K562 (cell line): ENCODE measurements around the gene MAST4. TPM values are rescaled to one million over a fixed set of nuclear protein-coding genes. Genes with fewer than 3 reads are reported as not detected.
A peak's percentile ranks its signal among the peaks of the same experiment; 100 is the strongest.

Experiments used
- ASH1L ChIP-seq: fragments of 450-650 bp; IDR thresholded peaks from 2 replicates; pipeline ENCODE4 v1.6.1; 2018; ENCODE audit warnings: borderline replicate concordance, mild to moderate bottlenecking, low read depth; ENCODE audit not compliant: partially characterized antibody
- BCOR ChIP-seq: fragments of 450-650 bp; IDR thresholded peaks from 2 replicates; pipeline ENCODE4 v1.6.1; 2016
- CEBPZ ChIP-seq: fragments of 150-350 bp; IDR thresholded peaks from 2 replicates; pipeline ENCODE4 v1.6.1; 2014; ENCODE audit warnings: low read depth, mild to moderate bottlenecking, low read length, borderline replicate concordance
- DPF2 ChIP-seq: fragments of 450-650 bp; IDR thresholded peaks from 2 replicates; pipeline ENCODE4 v1.6.1; 2016
- FOXM1 ChIP-seq, 2 experiments: fragments of 450-650 bp in 1 of 2; sonication (generic) in 1 of 2; formaldehyde crosslinking in 1 of 2; IDR thresholded peaks; 2 replicates each; pipeline versions ENCODE4 v1.6.1 to v1.9.0; 2017 to 2022; ENCODE audit warnings: low read depth in 2 of 2, mild to moderate bottlenecking in 2 of 2, missing genetic modification reagents in 1 of 2, moderate library complexity in 1 of 2
- FOXP4 ChIP-seq: sonication (generic); formaldehyde crosslinking; IDR thresholded peaks from 2 replicates; pipeline ENCODE4 v1.8.0; 2022; ENCODE audit warnings: mild to moderate bottlenecking, missing genetic modification reagents, borderline replicate concordance
- MECOM ChIP-seq: fragments of 250-450 bp; sonication (Bioruptor Pico); IDR thresholded peaks from 2 replicates; pipeline ENCODE4 v1.8.0; 2022; ENCODE audit warnings: inconsistent platforms
- MTA3 ChIP-seq: fragments of 450-650 bp; formaldehyde crosslinking; IDR thresholded peaks from 2 replicates; pipeline ENCODE4 v1.6.1; 2017; ENCODE audit warnings: mild to moderate bottlenecking, borderline replicate concordance
- RAD21 ChIP-seq, 2 experiments: fragments of 250-450 bp in 1 of 2; fragments of 450-650 bp in 1 of 2; sonication (Bioruptor Pico) in 1 of 2; formaldehyde crosslinking in 1 of 2; IDR thresholded peaks in 1 of 2; conservative IDR thresholded peaks in 1 of 2; 2 replicates each; pipeline versions ENCODE4 v1.4.0 to v1.8.0; 2020 to 2022; ENCODE audit warnings: mild to moderate bottlenecking in 2 of 2, moderate library complexity in 1 of 2
- RFX1 ChIP-seq: fragments of 450-650 bp; IDR thresholded peaks from 2 replicates; pipeline ENCODE4 v1.6.1; 2016; ENCODE audit warnings: mild to moderate bottlenecking, moderate library complexity
- SMAD2 ChIP-seq: fragments of 150-350 bp; IDR thresholded peaks from 2 replicates; pipeline ENCODE4 v1.6.1; 2014; ENCODE audit warnings: low read depth, mild to moderate bottlenecking, low read length
- SMARCC2 ChIP-seq: fragments of 450-650 bp; IDR thresholded peaks from 2 replicates; pipeline ENCODE4 v1.6.1; 2017; ENCODE audit warnings: antibody characterized with exemption, moderate library complexity, mild to moderate bottlenecking, low read depth
- TARDBP ChIP-seq: fragments of 450-650 bp; IDR thresholded peaks from 2 replicates; pipeline ENCODE4 v1.6.1; 2016
- TCF3 ChIP-seq: sonication (generic); formaldehyde crosslinking; IDR thresholded peaks from 2 replicates; pipeline ENCODE4 v1.4.0; 2020; ENCODE audit warnings: mild to moderate bottlenecking, missing genetic modification reagents
- TEAD1 ChIP-seq, 2 experiments: fragments of 450-650 bp in 1 of 2; sonication (generic) in 1 of 2; formaldehyde crosslinking; IDR thresholded peaks; 2 replicates each; pipeline versions ENCODE4 v1.4.0 to v1.8.0; 2020 to 2022; ENCODE audit warnings: mild to moderate bottlenecking in 2 of 2, missing genetic modification reagents in 1 of 2
- TFAP4 ChIP-seq: sonication (generic); formaldehyde crosslinking; IDR thresholded peaks from 2 replicates; pipeline ENCODE4 v1.8.0; 2022; ENCODE audit warnings: missing genetic modification reagents, mild to moderate bottlenecking, moderate library complexity, borderline replicate concordance
- THRA ChIP-seq: fragments of 450-650 bp; IDR thresholded peaks from 2 replicates; pipeline ENCODE4 v1.6.1; 2017; ENCODE audit warnings: mild to moderate bottlenecking, moderate library complexity
- ZFP36 ChIP-seq: fragments of 150-350 bp; IDR thresholded peaks from 2 replicates; pipeline ENCODE4 v1.6.1; 2018; ENCODE audit warnings: low read length, low read depth; ENCODE audit not compliant: partially characterized antibody
- ZNF644 ChIP-seq: fragments of 200-800 bp; sonication (Bioruptor generic); IDR thresholded peaks from 2 replicates; pipeline ENCODE4 v1.6.1; 2016; ENCODE audit warnings: low read depth, missing genetic modification characterization, missing compliant biosample characterization
- ZNF766 ChIP-seq: fragments of 200-800 bp; sonication (Bioruptor generic); conservative IDR thresholded peaks from 2 replicates; pipeline ENCODE4 v1.6.1; 2016; ENCODE audit warnings: missing genetic modification characterization, missing compliant biosample characterization
- polyA plus RNA-seq, 8 experiments: library from polyadenylated mRNA; depleted of rRNA in 4 of 8; stranded (reverse) in 5 of 8; unstranded in 3 of 8; fragments of >200 nt; fragmentation: Nextera tagmentation in 2 of 8; fragmentation: Illumina TruSeq in 1 of 8; extraction: Ambion mirVana in 2 of 8; extraction: Trizol in 1 of 8; gene quantifications; 2 replicates each; pipeline versions ENCODE4 v1.2.1 to v1.2.3, GENCODE V29; 2011 to 2014; ENCODE audit warnings: inconsistent platforms in 1 of 8, missing spikeins in 1 of 8
- total RNA-seq, 7 experiments: library from RNA; depleted of rRNA in 6 of 7; stranded (reverse); fragments of >200 nt in 6 of 7; fragmentation: Illumina TruSeq in 2 of 7; extraction: Trizol in 2 of 7; gene quantifications; 2 replicates each; pipeline versions ENCODE4 v1.2.1 to v1.2.3, GENCODE V29; 2011 to 2021; ENCODE audit warnings: low replicate concordance in 1 of 7

MAST4 gene
- total and polyA plus RNA-seq, 9 of the 15 experiments (the other 6 are each of a cell fraction or from before 2014, with no cell fraction given): 0.88 to 10.1 (median 5.2) TPM

GRCh38 chr5:67206929-67207328 is 610.7 kb downstream of the MAST4 start (continued):
- TF ChIP-seq FOXP4 (no peak), ZFP36 (no peak), RAD21 (CRISPR knock-in tag; conservative IDR thresholded peaks at IDR 0.05 in 1 of 2, IDR thresholded peaks at IDR 0.05 in 1 of 2) (peak in 1 of 2 experiments; percentile 36; a peak in 1 of 4 replicates), CEBPZ (no peak), SMARCC2 (peak; percentile 48; the same call in 1 of the 2 replicates), SMAD2 (no peak), TFAP4 (CRISPR knock-in tag) (peak; percentile 82), TEAD1 (CRISPR knock-in tag; IDR thresholded peaks at IDR 0.05) (peak in 1 of 2 experiments; percentile 53; a peak in 1 of 4 replicates), TARDBP (no peak), ZNF644 (tag) (0 out of 2 replicates have a peak, but pooled peaks have one; percentile 39), RFX1 (no peak), THRA (no peak), TCF3 (peak; percentile 68), ASH1L (no peak), MTA3 (no peak), FOXM1 (IDR thresholded peaks at IDR 0.05; ENCODE audit: low read depth) (no peak), FOXM1 (CRISPR knock-in tag; IDR thresholded peaks at IDR 0.05; ENCODE audit: low read depth) (no peak), BCOR (peak; percentile 64; the same call in 1 of the 2 replicates), DPF2 (peak; percentile 74), ZNF766 (CRISPR knock-in tag) (peak; percentile 56), MECOM (CRISPR knock-in tag) (no peak)
